IPS DF 19.7 (cell line): Measurements from ENCODE around the gene SZT2.
A peak's percentile ranks its signal among the peaks of the same experiment; 100 is the strongest.

ENCODE experiments used
- DNase-seq: peaks from one replicate; pipeline ENCODE4 v3.0.0-alpha.2; 2013; ENCODE audit warnings: low read depth, low spot score

SZT2 gene

DNA sequence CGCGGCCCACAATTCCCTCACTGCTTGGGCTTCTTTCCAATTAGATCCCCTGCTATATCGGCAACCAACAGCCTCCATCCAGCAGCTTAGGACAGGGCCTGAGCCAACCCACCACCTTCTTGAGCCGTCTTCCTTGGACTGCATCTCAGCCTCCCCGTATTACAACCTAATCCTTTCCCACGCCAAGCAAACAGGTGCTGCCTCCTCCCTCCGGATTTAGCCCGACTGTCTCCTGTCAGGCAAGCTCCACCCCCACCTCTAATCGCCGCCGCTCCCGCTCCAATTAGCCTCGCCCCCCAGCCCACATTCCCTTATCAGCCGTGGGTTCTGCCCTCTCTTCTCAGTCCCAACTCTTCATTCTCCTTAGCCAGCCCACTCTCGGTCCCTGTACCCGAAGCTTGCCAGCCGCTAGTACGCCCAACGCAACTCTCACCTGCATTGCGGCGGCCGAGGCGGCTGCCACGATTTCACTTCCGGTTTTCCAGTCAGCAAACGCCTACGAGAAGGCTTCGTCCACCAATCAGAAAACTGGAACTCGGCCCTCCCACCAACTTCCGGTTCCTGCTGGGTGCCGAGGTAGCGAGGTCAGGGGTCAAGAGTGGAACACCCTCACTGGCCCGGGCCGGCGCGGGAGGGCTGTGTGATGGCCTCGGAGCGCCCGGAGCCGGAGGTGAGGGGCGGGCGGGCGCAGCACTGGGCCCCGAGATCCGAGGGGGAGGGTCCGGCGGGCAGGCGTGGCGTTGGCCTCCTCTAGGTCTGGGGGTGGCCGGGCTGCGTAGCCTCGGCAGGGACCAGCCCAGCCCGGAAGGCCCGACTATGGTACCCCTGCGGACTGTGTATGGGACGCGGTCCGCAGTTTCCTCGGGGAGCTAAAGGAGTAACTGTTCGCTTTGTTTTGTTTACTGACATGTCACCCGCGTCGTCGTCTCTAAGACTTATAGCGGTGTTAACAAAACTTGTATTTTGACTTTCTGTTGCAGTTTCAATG, at the start of gene SZT2, which contains the start of gene MED8:
SZT2 (plus strand) TSS at position 574 of the 988 bp plus-strand sequence; CDS start at position 644, 70 bp downstream.
MED8 (minus strand) TSS at position 475 of the 988 bp plus-strand sequence; CDS start at position 439, 36 bp downstream.
- peak; percentile 93 for DNase-seq

DNA sequence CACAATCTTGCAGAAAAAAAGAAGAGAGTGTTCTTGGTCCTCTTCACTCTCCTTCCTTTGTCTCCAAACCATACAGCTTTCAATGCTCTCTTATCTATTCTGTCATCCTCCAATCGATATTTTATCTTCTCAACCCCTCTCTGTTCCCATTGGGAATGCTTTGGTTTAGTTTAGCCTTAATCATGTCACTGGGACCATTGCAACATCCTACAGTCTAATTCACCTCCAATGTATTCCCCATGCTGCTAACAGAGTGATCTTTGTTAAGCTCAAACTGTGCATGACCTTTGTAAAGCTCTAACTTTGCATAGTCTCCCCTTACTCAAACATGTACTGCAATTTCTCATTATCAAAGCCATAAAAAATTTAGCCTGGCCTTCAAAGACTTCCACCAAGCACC, 49.1 kb upstream of the SZT2 start:
- DNase-seq = no peak

- DNase-seq = no peak
These were observed 45.3 kb upstream of the SZT2 start for GRCh38 chr1:43344267-43344850.

- no peak for DNase-seq
These were observed 44.6 kb upstream of the SZT2 start for GRCh38 chr1:43345120-43345519.

GRCh38 chr1:43346636-43347035, 43.1 kb upstream of the SZT2 start:
- DNase-seq = no peak

DNA sequence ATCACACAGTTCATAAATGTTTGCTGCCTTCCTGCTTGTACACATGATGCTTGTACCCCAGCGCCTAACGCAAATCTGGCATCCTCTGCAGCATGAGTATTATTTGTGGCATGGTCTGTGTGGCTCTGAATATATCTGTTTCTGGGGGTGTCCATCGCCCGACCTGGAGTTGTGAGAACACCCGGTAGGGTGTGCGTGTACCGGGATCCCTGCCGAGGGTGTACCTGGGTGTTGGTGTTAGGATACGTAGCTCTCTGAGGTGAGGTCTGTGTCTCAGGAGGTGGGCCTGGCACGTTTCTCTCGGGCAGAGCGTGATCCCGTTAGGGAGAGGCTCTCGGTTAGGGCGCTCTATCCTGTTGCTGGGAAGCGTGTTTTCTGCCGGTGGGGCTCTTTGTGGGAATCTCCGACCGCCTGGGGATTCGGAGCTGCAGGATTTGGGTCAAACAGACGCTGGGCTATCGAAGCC, 41.3 kb upstream of the SZT2 start:
- no peak for DNase-seq

DNA sequence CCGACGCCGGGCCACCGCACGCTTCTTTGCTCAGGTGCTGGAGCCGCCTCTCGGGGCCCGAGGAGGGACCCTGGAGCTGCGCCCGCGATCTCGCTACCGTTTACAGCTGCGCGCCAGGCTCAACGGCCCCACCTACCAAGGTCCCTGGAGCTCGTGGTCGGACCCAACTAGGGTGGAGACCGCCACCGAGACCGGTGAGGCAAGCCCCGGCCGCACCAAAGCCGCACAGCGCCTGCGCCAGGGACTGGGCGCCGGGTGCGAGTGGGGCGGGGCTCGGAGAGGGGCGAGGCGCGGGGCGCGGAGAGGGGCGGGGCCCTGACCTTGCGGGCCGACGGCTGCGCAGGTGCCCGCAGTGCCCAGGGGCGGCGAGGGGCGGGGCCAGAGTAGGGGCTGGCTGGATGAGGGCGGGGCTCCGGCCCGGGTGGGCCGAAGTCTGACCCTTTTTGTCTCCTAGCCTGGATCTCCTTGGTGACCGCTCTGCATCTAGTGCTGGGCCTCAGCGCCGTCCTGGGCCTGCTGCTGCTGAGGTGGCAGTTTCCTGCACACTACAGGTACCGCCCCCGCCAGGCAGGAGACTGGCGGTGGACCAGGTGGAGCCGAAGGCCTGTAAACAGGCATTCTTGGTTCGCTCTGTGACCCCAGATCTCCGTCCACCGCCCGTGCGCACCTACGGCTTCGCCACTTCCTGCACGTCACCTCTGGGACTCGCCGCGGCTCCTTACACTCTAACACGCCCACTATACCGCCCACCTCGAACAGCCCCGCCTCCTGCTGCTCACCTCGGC, 40.7 kb upstream of the SZT2 start:
- DNase-seq = peak; percentile 73

GRCh38 chr1:43349594-43350306, 39.9 kb upstream of the SZT2 start:
- DNase-seq = no peak

GRCh38 chr1:43350976-43351375, 38.7 kb upstream of the SZT2 start:
- DNase-seq = no peak

DNA sequence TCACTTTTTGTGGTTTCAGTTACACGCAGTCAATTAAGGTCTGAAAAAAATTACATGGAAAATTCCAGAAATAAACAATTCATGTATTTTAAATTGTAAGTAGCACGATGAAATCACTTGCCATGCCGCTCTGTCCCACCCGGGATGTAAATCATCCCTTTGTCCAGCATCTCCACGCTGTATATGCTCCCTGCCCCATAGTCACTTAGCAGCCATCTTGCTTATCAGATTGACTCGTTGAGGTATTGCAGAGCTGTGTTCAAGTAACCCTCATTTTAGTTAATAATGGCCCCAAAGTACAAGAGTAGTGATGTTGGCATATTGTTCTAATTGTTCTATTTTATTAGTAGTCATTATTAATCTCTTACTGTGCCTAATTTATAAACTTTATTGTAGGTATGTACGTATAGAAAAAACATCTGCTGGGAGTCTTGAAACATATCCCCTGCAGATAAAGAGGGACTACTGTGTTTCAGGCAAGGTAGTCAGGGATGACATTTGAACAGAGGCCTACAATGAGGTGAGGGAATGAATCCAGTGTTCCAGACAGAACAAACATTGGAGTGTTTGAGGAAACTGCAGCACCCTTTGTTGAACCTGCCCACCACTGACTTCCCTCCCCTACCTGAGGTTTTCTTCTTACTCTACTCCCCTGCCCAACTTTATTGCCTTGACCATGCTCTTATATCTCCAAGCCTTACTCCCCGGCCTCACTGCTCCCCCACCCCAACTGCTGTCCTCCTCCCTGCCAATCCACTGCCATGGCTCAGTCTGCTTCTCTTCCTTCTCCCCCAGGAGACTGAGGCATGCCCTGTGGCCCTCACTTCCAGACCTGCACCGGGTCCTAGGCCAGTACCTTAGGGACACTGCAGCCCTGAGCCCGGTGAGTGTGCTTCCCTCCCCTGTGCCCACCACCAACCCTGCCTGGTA, 38.0 kb upstream of the SZT2 start:
- DNase-seq = no peak

DNA sequence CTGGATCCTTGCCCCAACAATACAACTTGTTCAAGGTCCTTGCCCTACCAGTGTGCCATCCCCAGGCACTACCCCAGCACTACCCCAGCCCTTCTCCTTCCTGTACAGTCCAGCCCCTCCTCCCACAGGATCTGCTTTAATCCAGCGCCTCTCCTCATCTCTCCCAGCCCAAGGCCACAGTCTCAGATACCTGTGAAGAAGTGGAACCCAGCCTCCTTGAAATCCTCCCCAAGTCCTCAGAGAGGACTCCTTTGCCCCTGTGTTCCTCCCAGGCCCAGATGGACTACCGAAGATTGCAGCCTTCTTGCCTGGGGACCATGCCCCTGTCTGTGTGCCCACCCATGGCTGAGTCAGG, 37.4 kb upstream of the SZT2 start:
- no peak for DNase-seq

DNA sequence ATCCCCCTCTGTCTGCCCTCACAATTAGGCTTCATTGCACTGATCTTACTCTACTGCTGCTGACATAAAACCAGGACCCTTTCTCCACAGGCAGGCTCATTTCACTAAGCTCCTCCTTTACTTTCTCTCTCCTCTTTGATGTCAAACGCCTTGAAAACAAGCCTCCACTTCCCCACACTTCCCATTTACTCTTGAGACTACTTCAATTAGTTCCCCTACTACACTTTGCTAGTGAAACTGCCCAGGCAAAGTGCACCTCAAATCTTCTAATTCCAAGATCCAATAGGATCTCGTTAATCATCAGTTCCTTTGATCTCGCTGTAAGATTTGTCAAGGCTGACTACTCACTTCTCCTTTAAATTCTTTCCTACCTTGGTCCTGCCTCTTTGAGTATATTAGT, 36.8 kb upstream of the SZT2 start:
- DNase-seq = no peak

- DNase-seq = no peak
These were observed 35.2 kb upstream of the SZT2 start for GRCh38 chr1:43354471-43354870.

DNA sequence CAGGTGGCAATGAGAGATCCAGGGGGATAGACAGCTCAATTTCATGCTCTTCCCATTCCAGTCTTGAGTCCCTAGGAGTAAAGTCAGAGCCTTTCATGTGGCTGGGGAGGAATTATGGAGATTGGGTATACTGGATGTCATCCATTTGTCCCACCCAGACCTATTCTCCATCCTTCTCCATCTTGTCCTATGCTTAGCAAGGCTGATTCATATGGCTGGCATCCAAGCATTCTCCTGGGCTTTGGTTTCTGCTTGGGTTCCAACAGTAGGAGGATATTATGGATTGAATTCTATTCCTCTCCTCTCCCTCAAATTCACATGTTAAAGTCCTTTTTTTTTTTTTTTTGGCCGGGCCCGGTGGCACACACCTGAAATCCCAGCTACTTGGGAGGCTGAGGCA, 34.8 kb upstream of the SZT2 start:
- DNase-seq = no peak

GRCh38 chr1:43357251-43357650, 32.4 kb upstream of the SZT2 start:
- no peak for DNase-seq

DNA sequence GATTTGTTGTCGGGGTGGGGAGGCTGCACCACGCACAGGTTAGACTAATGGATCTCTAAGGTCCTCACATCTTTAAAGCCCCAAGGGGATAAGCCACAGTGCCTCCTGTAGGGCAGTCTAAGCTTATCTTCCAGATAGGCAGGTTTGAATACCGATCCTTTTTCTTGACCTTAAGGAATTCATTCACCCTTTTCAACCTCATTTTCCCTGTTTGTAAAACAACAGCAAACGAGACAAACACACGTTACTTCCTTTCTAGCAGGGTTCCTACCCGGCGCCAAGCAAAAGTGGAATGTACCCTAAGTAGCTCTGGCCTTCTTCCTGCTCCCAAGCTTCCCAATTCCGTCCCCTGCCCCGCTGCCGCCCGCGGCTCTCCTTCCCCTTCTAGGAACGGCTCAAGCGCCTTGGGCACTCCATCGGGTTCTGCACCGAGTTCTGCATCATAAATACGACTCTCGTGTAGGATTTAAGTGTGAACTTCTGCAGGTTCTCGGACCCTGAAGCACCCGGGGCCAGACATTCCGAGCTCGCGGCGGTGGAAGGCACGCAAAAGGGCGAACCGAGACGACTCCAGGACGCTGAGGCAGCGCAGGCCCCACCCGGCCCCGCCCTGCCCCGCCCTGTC, 31.5 kb upstream of the SZT2 start:
- DNase-seq = no peak

- peak; percentile 94 for DNase-seq
These were observed 30.7 kb upstream of the SZT2 start, which contains the start of gene CDC20 for GRCh38 chr1:43358746-43359693. Gene CDC20, plus strand, starts transcription at chr1:43358981. Its CDS starts 235 bp downstream, at chr1:43359216.

- no peak for DNase-seq
These were observed 30.0 kb upstream of the SZT2 start for GRCh38 chr1:43359696-43360095.

- DNase-seq = no peak
These were observed 29.1 kb upstream of the SZT2 start for GRCh38 chr1:43360616-43361015.
